Esophagus squamous epithelium (tissue), 5 donors: Measurements from ENCODE around the gene PPP1R1A. TPM values are rescaled to one million over a fixed set of nuclear protein-coding genes. Genes with fewer than 3 reads are reported as not detected.

Experiments
- DNase-seq: peaks from one replicate; lab custom pipeline; 2025; lab: John Stamatoyannopoulos, UW
- H3K27ac ChIP-seq, 4 donors: fragments of 200-600 bp; sonication (generic); one replicate each; pipeline ENCODE4 v1.5.1; 2016 to 2019; ENCODE audit warnings: mild to moderate bottlenecking in 1 of 4
- H3K27me3 ChIP-seq, 4 donors: fragments of 200-600 bp; sonication (generic); 1 replicate in 3 of 4; 2 replicates in 1 of 4; pipeline versions ENCODE4 v1.5.1 to v1.6.0; 2017 to 2021; ENCODE audit warnings: antibody characterized with exemption in 1 of 4
- H3K36me3 ChIP-seq, 3 donors: fragments of 200-600 bp; sonication (generic); one replicate each; pipeline ENCODE4 v1.5.1; 2016 to 2019
- H3K4me1 ChIP-seq, 3 donors: fragments of 200-600 bp; sonication (generic); one replicate each; pipeline ENCODE4 v1.5.1; 2017 to 2019
- H3K4me3 ChIP-seq, 4 donors: fragments of 200-600 bp; sonication (generic); 1 replicate in 3 of 4; 2 replicates in 1 of 4; pipeline ENCODE4 v1.5.1; 2016 to 2019; ENCODE audit warnings: mild to moderate bottlenecking in 2 of 4, moderate library complexity in 1 of 4
- H3K9me3 ChIP-seq, 3 donors: fragments of 200-600 bp; sonication (generic); one replicate each; pipeline ENCODE4 v1.5.1; 2016 to 2019
- CTCF ChIP-seq, 6 experiments: fragments of 450-650 bp in 4 of 6; fragments of 200-600 bp in 2 of 6; sonication (generic) in 2 of 6; IDR thresholded peaks; one replicate each; pipeline ENCODE4 v1.5.1; 2016 to 2019; ENCODE audit warnings: antibody characterized with exemption in 6 of 6, mild to moderate bottlenecking in 4 of 6, moderate library complexity in 4 of 6
- POLR2A ChIP-seq, 4 donors: fragments of 450-650 bp; IDR thresholded peaks; one replicate each; pipeline ENCODE4 v1.6.1; 2017; ENCODE audit warnings: antibody characterized with exemption in 4 of 4, mild to moderate bottlenecking in 4 of 4, moderate library complexity in 3 of 4
- WGBS, 2 donors: methylation state at CpG; one replicate each; pipeline ENCODE4 v1.1.5; 2018; 5-methylcytosine and 5-hydroxymethylcytosine counted together
- intact Hi-C: fragments of 100-400 bp; cut with DNase I; formaldehyde crosslinking; loops from one replicate; pipeline ENCODE4 v1.15.0; 2022
- total RNA-seq, 4 donors: library from RNA; depleted of rRNA; stranded (reverse); fragments of >200 nt; gene quantifications; one replicate each; pipeline ENCODE4 v1.1.0, GENCODE V29; 2016
- donor health status: DM: yes; HTN: yes; CAD: no.

The PPP1R1A gene
- total RNA-seq, 4 donors from 2014 or later = 0.15 to 1.9 (median 0.26) TPM; not detected in 1

GRCh38 chr12:54562750-54563356 lies 25.6 kb downstream of the PPP1R1A start:
- WGBS, 2 donors = 28 to 49% methylated on average over 6 of the region's 6 CpGs
- H3K36me3 ChIP-seq = no peaks in the 10 kb centered on the region
- intact Hi-C loops = no loop called here
- H3K27me3 ChIP-seq = peaks cover 0 to 7% (median 0%) of the 10 kb centered on the region in 4 donors
- TF ChIP-seq POLR2A (IDR thresholded peaks at IDR 0.05) (no peak), CTCF (IDR thresholded peaks at IDR 0.05) (no peak)
- H3K9me3 ChIP-seq = no peaks in the 10 kb centered on the region
- DNase-seq = no peak
- H3K4me1 ChIP-seq = peaks cover 4 to 28% (median 4%) of the 10 kb centered on the region in 3 donors
- peak overlapping the region in 2 of 4 donors; percentile 34 to 79 for H3K27ac ChIP-seq
- no peak overlapping the region for H3K4me3 ChIP-seq

- DNase-seq = no peak
- no peaks in the 10 kb centered on the region for H3K36me3 ChIP-seq
- H3K27me3 ChIP-seq = peaks cover 0 to 13% (median 0%) of the 10 kb centered on the region in 4 donors
- H3K4me1 ChIP-seq = peaks cover 4 to 28% (median 4%) of the 10 kb centered on the region in 3 donors
- peak overlapping the region in 3 of 4 donors; percentile 36 to 61 (median 44) for H3K4me3 ChIP-seq
- intact Hi-C loops = no loop called here
- WGBS, 2 donors = 47 to 54% methylated on average over 3 of the region's 3 CpGs
- no peak for TF ChIP-seq CTCF (IDR thresholded peaks at IDR 0.05)
- TF ChIP-seq POLR2A (IDR thresholded peaks at IDR 0.05) = no peak
- no peaks in the 10 kb centered on the region for H3K9me3 ChIP-seq
- H3K27ac ChIP-seq = peak overlapping the region; percentile 26 to 80 (median 79)
These were observed 27.3 kb downstream of the PPP1R1A start for GRCh38 chr12:54561164-54561563.

GRCh38 chr12:54560374-54560858 lies 28.0 kb downstream of the PPP1R1A start:
- H3K4me3 ChIP-seq = peak overlapping the region; percentile 6 to 61 (median 40)

GRCh38 chr12:54558759-54559158 lies 29.7 kb downstream of the PPP1R1A start:
- Histone ChIP-seq H3K9me3 (no peaks in the 10 kb centered on the region), H3K27me3 (peaks cover 0 to 22% (median 0%) of the 10 kb centered on the region in 4 donors), H3K4me1 (peaks cover 4 to 18% (median 4%) of the 10 kb centered on the region in 3 donors), H3K36me3 (no peaks in the 10 kb centered on the region), H3K27ac (no peak overlapping the region), H3K4me3 (no peak overlapping the region)
- intact Hi-C loops = no loop called here
- 92 to 97% methylated on average over 1 of the region's 1 CpG for WGBS, 2 donors
- no peak for DNase-seq
- TF ChIP-seq CTCF (IDR thresholded peaks at IDR 0.05) (no peak), POLR2A (IDR thresholded peaks at IDR 0.05) (no peak)

More at GRCh38 chr12:54560374-54560858, 28.0 kb downstream of the PPP1R1A start:
- intact Hi-C loops = no loop called here
- TF ChIP-seq POLR2A (IDR thresholded peaks at IDR 0.05) (peak in 1 of 4 donors; percentile 50), CTCF (IDR thresholded peaks at IDR 0.05) (no peak)
- H3K27ac ChIP-seq = peak overlapping the region; percentile 26 to 80 (median 79)
- no peaks in the 10 kb centered on the region for H3K36me3 ChIP-seq
- H3K27me3 ChIP-seq = peaks cover 0 to 21% (median 0%) of the 10 kb centered on the region in 4 donors
- peak; percentile 72 for DNase-seq
- H3K4me1 ChIP-seq = peaks cover 4 to 25% (median 4%) of the 10 kb centered on the region in 3 donors
- WGBS, 2 donors = 36 to 44% methylated on average over 13 to 14 of the region's 14 CpGs
- no peaks in the 10 kb centered on the region for H3K9me3 ChIP-seq

GRCh38 chr12:54558311-54558710 lies 30.1 kb downstream of the PPP1R1A start:
- peaks cover 0 to 22% (median 0%) of the 10 kb centered on the region in 4 donors for H3K27me3 ChIP-seq
- DNase-seq = no peak
- peaks cover 4 to 18% (median 4%) of the 10 kb centered on the region in 3 donors for H3K4me1 ChIP-seq
- no peaks in the 10 kb centered on the region for H3K36me3 ChIP-seq
- H3K4me3 ChIP-seq = no peak overlapping the region
- TF ChIP-seq CTCF (IDR thresholded peaks at IDR 0.05) = no peak
- TF ChIP-seq POLR2A (IDR thresholded peaks at IDR 0.05) = no peak
- intact Hi-C loops = no loop called here
- H3K27ac ChIP-seq = no peak overlapping the region
- WGBS, 2 donors = 76 to 78% methylated on average over 3 to 4 of the region's 5 CpGs
- no peaks in the 10 kb centered on the region for H3K9me3 ChIP-seq
